MM.1S (cell line): ENCODE data around the gene MEGF9.

ENCODE experiments used
- CTCF ChIP-seq: fragments of 300-600 bp; sonication (generic); IDR thresholded peaks from 2 replicates; pipeline ENCODE4 v1.5.1; 2016; ENCODE audit warnings: antibody characterized with exemption, low read length, mixed read lengths
- EZH2 ChIP-seq: fragments of 300-600 bp; sonication (generic); optimal IDR thresholded peaks from 2 replicates; pipeline ENCODE3; 2017; ENCODE audit warnings: low read depth, mild to moderate bottlenecking, antibody characterized with exemption, low read length, mixed read lengths

- TF ChIP-seq CTCF: no peak
- no peak for TF ChIP-seq EZH2
Measured at GRCh38 chr9:120750421-120750820, 36.2 kb upstream of the MEGF9 start.
